ENCODE results near the gene DNAI7.

- TF ChIP-seq EZH2 (IDR thresholded peaks at IDR 0.05; ENCODE audit: insufficient read depth, low read length), result no peak
- TF ChIP-seq, protein P1, sequence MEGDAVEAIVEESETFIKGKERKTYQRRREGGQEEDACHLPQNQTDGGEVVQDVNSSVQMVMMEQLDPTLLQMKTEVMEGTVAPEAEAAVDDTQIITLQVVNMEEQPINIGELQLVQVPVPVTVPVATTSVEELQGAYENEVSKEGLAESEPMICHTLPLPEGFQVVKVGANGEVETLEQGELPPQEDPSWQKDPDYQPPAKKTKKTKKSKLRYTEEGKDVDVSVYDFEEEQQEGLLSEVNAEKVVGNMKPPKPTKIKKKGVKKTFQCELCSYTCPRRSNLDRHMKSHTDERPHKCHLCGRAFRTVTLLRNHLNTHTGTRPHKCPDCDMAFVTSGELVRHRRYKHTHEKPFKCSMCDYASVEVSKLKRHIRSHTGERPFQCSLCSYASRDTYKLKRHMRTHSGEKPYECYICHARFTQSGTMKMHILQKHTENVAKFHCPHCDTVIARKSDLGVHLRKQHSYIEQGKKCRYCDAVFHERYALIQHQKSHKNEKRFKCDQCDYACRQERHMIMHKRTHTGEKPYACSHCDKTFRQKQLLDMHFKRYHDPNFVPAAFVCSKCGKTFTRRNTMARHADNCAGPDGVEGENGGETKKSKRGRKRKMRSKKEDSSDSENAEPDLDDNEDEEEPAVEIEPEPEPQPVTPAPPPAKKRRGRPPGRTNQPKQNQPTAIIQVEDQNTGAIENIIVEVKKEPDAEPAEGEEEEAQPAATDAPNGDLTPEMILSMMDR (IDR thresholded peaks at IDR 0.05; ENCODE audit: insufficient read depth, low read depth, low read length), result no peak
These were observed 105.2 kb downstream of the DNAI7 start for GRCh38 chr12:25089738-25090137.
